Astrocyte (in vitro differentiated cells and primary cell): ENCODE measurements around the gene DCUN1D5. TPM values are rescaled to one million over a fixed set of nuclear protein-coding genes. Genes with fewer than 3 reads are reported as not detected.

ENCODE experiments used
- DNase-seq: peaks from one replicate; pipeline ENCODE4 v3.0.0-alpha.2; 2010; ENCODE audit warnings: low read depth
- FAIRE-seq: peaks from 2 replicates; lab custom pipeline; 2011; peaks lifted over from hg19 to GRCh38; lab: Jason Lieb, UNC
- H2AFZ ChIP-seq: 2 replicates; pipeline ENCODE4 v1.6.0; 2012; ENCODE audit warnings: low read depth, low read length, inconsistent platforms
- H3K27ac ChIP-seq: 2 replicates; pipeline ENCODE4 v1.5.1; 2011; ENCODE audit warnings: low read depth, low read length, inconsistent platforms
- H3K27me3 ChIP-seq: 2 replicates; pipeline ENCODE4 v1.6.0; 2011; ENCODE audit warnings: low read length, inconsistent platforms; ENCODE audit not compliant: insufficient read depth
- H3K36me3 ChIP-seq: 2 replicates; pipeline ENCODE4 v1.5.1; 2011; ENCODE audit warnings: low read length, inconsistent platforms; ENCODE audit not compliant: insufficient read depth
- H3K4me1 ChIP-seq: 2 replicates; pipeline ENCODE4 v1.5.1; 2011; ENCODE audit warnings: low read length, inconsistent platforms; ENCODE audit not compliant: insufficient read depth
- H3K4me2 ChIP-seq: 2 replicates; pipeline ENCODE4 v1.6.0; 2012; ENCODE audit warnings: low read length, inconsistent platforms
- H3K4me3 ChIP-seq: 2 replicates; pipeline ENCODE4 v1.5.1; 2011; ENCODE audit warnings: low read depth, mild to moderate bottlenecking, low read length, inconsistent platforms; ENCODE audit not compliant: insufficient read depth
- H3K79me2 ChIP-seq: 2 replicates; pipeline ENCODE4 v1.6.0; 2012; ENCODE audit warnings: mild to moderate bottlenecking, low read length, inconsistent platforms; ENCODE audit not compliant: insufficient read depth
- H3K9ac ChIP-seq: 2 replicates; pipeline ENCODE4 v1.6.0; 2012; ENCODE audit warnings: mild to moderate bottlenecking, low read length, inconsistent platforms
- H3K9me3 ChIP-seq: 2 replicates; pipeline ENCODE4 v1.5.1; 2012; ENCODE audit warnings: low read depth, mild to moderate bottlenecking, low read length, inconsistent platforms; ENCODE audit not compliant: insufficient read depth
- H4K20me1 ChIP-seq: 2 replicates; pipeline ENCODE4 v1.6.0; 2012; ENCODE audit warnings: low read length, inconsistent platforms; ENCODE audit not compliant: insufficient read depth
- H3K27ac Mint-ChIP-seq: one replicate; pipeline ENCODE4 v1.8.0; 2021; ENCODE audit warnings: mild to moderate bottlenecking, mixed read lengths; ENCODE audit not compliant: unreplicated experiment
- H3K27me3 Mint-ChIP-seq: one replicate; pipeline ENCODE4 v1.8.0; 2021; ENCODE audit warnings: low read depth, mixed read lengths; ENCODE audit not compliant: unreplicated experiment
- H3K36me3 Mint-ChIP-seq: one replicate; pipeline ENCODE4 v1.8.0; 2021; ENCODE audit warnings: low read depth, mixed read lengths; ENCODE audit not compliant: unreplicated experiment
- H3K4me1 Mint-ChIP-seq: one replicate; pipeline ENCODE4 v1.8.0; 2021; ENCODE audit warnings: low read depth, mixed read lengths; ENCODE audit not compliant: unreplicated experiment
- H3K4me3 Mint-ChIP-seq: one replicate; pipeline ENCODE4 v1.8.0; 2021; ENCODE audit warnings: mild to moderate bottlenecking, moderate library complexity, mixed read lengths; ENCODE audit not compliant: unreplicated experiment
- H3K9me3 Mint-ChIP-seq: one replicate; pipeline ENCODE4 v1.8.0; 2021; ENCODE audit warnings: mild to moderate bottlenecking, mixed read lengths; ENCODE audit not compliant: unreplicated experiment
- EZH2 ChIP-seq: IDR thresholded peaks from 2 replicates; pipeline ENCODE4 v1.6.1; 2012; ENCODE audit warnings: mild to moderate bottlenecking, low read length, inconsistent platforms; ENCODE audit not compliant: insufficient read depth
- total RNA-seq: library from RNA; stranded (reverse); gene quantifications from 2 replicates; pipeline ENCODE4 v1.2.1, GENCODE V29; 2021
- TF ChIP-seq, protein P1 (sequence below): IDR thresholded peaks from 2 replicates; pipeline ENCODE4 v1.5.1; 2011; ENCODE audit warnings: low read depth, mild to moderate bottlenecking, inconsistent platforms, low read length, moderate library complexity; ENCODE audit not compliant: insufficient read depth

Gene DCUN1D5
- total RNA-seq, 1 donor from 2014 or later: 67.7 TPM

DNA sequence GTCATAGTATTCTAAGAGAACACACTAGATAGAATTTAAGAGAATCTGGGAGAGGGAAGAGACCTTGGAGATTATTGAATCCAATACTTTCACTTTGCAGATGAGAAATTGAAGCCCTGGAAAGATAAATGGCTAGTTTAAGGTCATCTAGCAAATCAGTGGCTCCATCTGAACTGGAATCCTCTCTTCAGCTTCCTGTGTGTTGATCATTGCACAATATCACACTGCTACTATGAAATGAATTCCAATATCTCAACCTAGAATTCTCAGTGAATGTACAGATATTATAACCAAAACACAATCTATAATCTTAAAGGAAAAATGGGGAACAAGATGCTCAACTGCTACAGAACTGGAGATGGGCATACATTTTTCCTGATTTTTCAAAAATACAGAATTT is 44.1 kb downstream of the DCUN1D5 start:
- no peak overlapping the region for H3K27ac ChIP-seq
- H3K36me3 ChIP-seq: no peaks in the 10 kb centered on the region
- H3K4me1 Mint-ChIP-seq: peaks cover 5% of the 10 kb centered on the region
- H3K27me3 Mint-ChIP-seq: no peaks in the 10 kb centered on the region
- H3K9ac ChIP-seq: no peak overlapping the region
- DNase-seq: no peak
- H3K27ac Mint-ChIP-seq: no peak overlapping the region
- peak; percentile 23 for FAIRE-seq
- H3K4me3 Mint-ChIP-seq: no peak overlapping the region
- TF ChIP-seq EZH2: no peak
- TF ChIP-seq, protein P1, sequence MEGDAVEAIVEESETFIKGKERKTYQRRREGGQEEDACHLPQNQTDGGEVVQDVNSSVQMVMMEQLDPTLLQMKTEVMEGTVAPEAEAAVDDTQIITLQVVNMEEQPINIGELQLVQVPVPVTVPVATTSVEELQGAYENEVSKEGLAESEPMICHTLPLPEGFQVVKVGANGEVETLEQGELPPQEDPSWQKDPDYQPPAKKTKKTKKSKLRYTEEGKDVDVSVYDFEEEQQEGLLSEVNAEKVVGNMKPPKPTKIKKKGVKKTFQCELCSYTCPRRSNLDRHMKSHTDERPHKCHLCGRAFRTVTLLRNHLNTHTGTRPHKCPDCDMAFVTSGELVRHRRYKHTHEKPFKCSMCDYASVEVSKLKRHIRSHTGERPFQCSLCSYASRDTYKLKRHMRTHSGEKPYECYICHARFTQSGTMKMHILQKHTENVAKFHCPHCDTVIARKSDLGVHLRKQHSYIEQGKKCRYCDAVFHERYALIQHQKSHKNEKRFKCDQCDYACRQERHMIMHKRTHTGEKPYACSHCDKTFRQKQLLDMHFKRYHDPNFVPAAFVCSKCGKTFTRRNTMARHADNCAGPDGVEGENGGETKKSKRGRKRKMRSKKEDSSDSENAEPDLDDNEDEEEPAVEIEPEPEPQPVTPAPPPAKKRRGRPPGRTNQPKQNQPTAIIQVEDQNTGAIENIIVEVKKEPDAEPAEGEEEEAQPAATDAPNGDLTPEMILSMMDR: no peak
- H3K4me3 ChIP-seq: no peak overlapping the region
- H2AFZ ChIP-seq: no peak overlapping the region
- H3K4me1 ChIP-seq: peaks cover 7% of the 10 kb centered on the region
- no peaks in the 10 kb centered on the region for H3K9me3 ChIP-seq
- H4K20me1 ChIP-seq: no peaks in the 10 kb centered on the region
- H3K27me3 ChIP-seq: no peaks in the 10 kb centered on the region
- H3K9me3 Mint-ChIP-seq: no peaks in the 10 kb centered on the region
- H3K4me2 ChIP-seq: no peak overlapping the region
- H3K36me3 Mint-ChIP-seq: no peaks in the 10 kb centered on the region
- H3K79me2 ChIP-seq: no peaks in the 10 kb centered on the region

DNA sequence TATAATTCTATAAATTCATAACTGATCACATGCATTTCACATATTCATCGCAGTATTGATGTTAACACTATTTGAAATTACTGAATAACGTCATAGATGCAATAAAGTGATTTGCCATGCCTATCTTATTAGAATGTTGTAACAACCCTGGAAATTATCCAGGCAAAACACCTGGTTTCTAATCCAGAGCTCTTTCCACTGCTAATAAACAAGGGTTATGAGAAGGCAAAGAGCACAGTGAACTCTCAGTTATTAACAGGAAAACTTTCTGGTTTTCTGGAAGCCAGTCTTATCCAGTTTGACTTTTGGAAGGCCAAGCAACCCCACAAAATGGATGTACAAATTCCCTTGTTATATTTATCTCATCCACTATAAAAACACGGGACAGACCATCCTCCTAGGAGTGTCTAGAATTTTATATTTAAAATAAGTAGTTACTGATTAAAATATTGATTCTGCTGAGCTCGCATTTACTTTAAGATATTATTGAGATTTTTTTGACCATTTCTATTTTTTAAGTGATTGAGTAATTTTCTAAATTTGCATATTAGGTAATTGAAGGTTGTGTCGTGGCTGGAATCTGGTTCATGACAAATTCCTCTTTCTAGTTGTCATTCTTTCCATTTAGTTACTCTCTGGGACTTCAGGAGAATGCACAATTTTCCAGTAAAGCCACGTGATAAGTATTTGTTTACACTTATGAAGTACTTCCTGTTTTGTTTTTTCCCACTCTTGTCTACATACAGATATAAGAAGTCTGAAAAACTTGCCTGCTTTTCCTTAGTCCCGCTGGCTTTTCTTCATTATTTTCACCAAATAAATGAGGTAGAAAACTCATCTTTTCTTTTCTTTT is 47.9 kb downstream of the DCUN1D5 start:
- H3K4me3 Mint-ChIP-seq: no peak overlapping the region
- no peak for DNase-seq
- H3K27me3 Mint-ChIP-seq: no peaks in the 10 kb centered on the region
- no peaks in the 10 kb centered on the region for H4K20me1 ChIP-seq
- H3K9ac ChIP-seq: no peak overlapping the region
- no peaks in the 10 kb centered on the region for H3K36me3 Mint-ChIP-seq
- no peak overlapping the region for H3K27ac ChIP-seq
- H3K79me2 ChIP-seq: no peaks in the 10 kb centered on the region
- FAIRE-seq: no peak
- no peaks in the 10 kb centered on the region for H3K27me3 ChIP-seq
- no peak overlapping the region for H3K4me3 ChIP-seq
- TF ChIP-seq, protein P1: no peak
- TF ChIP-seq EZH2: no peak
- H2AFZ ChIP-seq: no peak overlapping the region
- no peaks in the 10 kb centered on the region for H3K4me1 ChIP-seq
- no peaks in the 10 kb centered on the region for H3K9me3 ChIP-seq
- H3K4me1 Mint-ChIP-seq: no peaks in the 10 kb centered on the region
- H3K4me2 ChIP-seq: no peak overlapping the region
- no peak overlapping the region for H3K27ac Mint-ChIP-seq
- H3K9me3 Mint-ChIP-seq: no peaks in the 10 kb centered on the region
- no peaks in the 10 kb centered on the region for H3K36me3 ChIP-seq

DNA sequence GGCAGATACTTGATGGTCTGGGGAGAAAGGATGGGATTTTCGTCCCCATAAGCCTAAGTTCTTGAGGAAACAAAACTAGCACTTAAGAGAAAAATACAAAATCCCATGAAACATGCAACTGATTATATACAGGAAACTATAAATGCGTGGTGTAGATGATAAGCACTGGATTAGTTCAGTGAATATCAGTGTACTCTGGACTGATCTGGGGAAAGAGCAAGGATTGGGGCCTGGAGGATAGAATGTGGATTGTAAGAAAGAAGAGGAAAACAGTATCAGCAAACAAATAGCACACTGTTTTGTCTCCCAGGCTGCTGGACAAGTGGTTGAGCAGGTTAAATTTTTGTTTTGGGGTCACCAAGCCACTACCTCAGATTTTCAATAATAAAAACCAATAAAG is 49.8 kb downstream of the DCUN1D5 start:
- Mint-ChIP-seq H3K9me3 (no peaks in the 10 kb centered on the region), H3K36me3 (no peaks in the 10 kb centered on the region), H3K4me1 (no peaks in the 10 kb centered on the region), H3K27me3 (no peaks in the 10 kb centered on the region), H3K4me3 (no peak overlapping the region), H3K27ac (no peak overlapping the region)
- no peaks in the 10 kb centered on the region for H3K79me2 ChIP-seq
- TF ChIP-seq, protein P1: no peak
- no peak for TF ChIP-seq EZH2
- H3K9me3 ChIP-seq: no peaks in the 10 kb centered on the region
- H3K27ac ChIP-seq: no peak overlapping the region
- FAIRE-seq (no peak), DNase-seq (no peak)
- H3K27me3 ChIP-seq: no peaks in the 10 kb centered on the region
- no peak overlapping the region for H3K4me2 ChIP-seq
- H3K4me3 ChIP-seq: no peak overlapping the region
- no peak overlapping the region for H2AFZ ChIP-seq
- no peak overlapping the region for H3K9ac ChIP-seq
- H4K20me1 ChIP-seq: no peaks in the 10 kb centered on the region
- H3K4me1 ChIP-seq: no peaks in the 10 kb centered on the region
- H3K36me3 ChIP-seq: no peaks in the 10 kb centered on the region
